Measurements from ENCODE around the gene SMIM10. TPM values are rescaled to one million over a fixed set of nuclear protein-coding genes. Genes with fewer than 3 reads are reported as not detected.

Gene SMIM10
- total RNA-seq, 4 donors from 2014 or later = 8.9 to 12.9 (median 11.6) TPM

Other genes with a start within 250 kb of the SMIM10 start
- gene PABIR2, start 193.8 kb upstream of the SMIM10 start, total RNA-seq = 10 to 100 TPM; 13.4 to 20.8 (median 17.0) TPM
- 10 to 100 TPM; 10.8 to 18.1 (median 12.7) TPM for gene MOSPD1, start 75.7 kb upstream of the SMIM10 start, total RNA-seq
- 10 to 100 TPM; 13.7 to 19.1 (median 15.9) TPM for gene RTL8B, start 31.6 kb downstream of the SMIM10 start, total RNA-seq
- gene RTL8C, start 41.4 kb downstream of the SMIM10 start, total RNA-seq = 100 to 1,000 TPM; 102 to 155 (median 140) TPM
- gene RTL8A, start 61.1 kb downstream of the SMIM10 start, total RNA-seq = 10 to 100 TPM; 22.7 to 37.6 (median 34.9) TPM
- 1 to 10 TPM; 1.2 to 2.1 (median 2.1) TPM for gene SMIM10L2B, start 107.7 kb downstream of the SMIM10 start, total RNA-seq
- gene ETDB, start 129.5 kb downstream of the SMIM10 start, total RNA-seq = not detected
- not detected for gene CT55, start 180.4 kb downstream of the SMIM10 start, total RNA-seq

All from esophagus muscularis mucosa (tissue), 4 donors.